Measurements from ENCODE around the gene PTPDC1. TPM values are rescaled to one million over a fixed set of nuclear protein-coding genes. Genes with fewer than 3 reads are reported as not detected.

Gene PTPDC1
- total and polyA plus RNA-seq, 9 of the 15 experiments (the other 6 are each of a cell fraction or from before 2014, with no cell fraction given), result 1.1 to 8.1 (median 5.7) TPM

GRCh38 chr9:94142353-94142752 is 58.1 kb downstream of the PTPDC1 start:
- CTCF ChIA-PET (ENCODE audit: low intra/inter-chr PET ratio), result no interaction called here
- Histone ChIP-seq H3K9me1 (ENCODE audit: control insufficient read depth, insufficient read depth, low read length) (no peaks in the 10 kb centered on the region), H3K27ac (ENCODE audit: extremely low read depth, low read depth, low read length) (no peak overlapping the region), H4K20me1 (replicated peaks; ENCODE audit: control insufficient read depth, insufficient read depth, low read length) (no peaks in the 10 kb centered on the region), H3K27me3 (ENCODE audit: control insufficient read depth in 2 of 2, insufficient read depth in 2 of 2, low read length in 2 of 2) (no peaks in the 10 kb centered on the region), H3K36me3 (ENCODE audit: control insufficient read depth, insufficient read depth, low read length) (no peaks in the 10 kb centered on the region), H3K4me3 (no peak overlapping the region), H3K4me1 (replicated peaks in 1 of 2; ENCODE audit: control insufficient read depth in 2 of 2, insufficient read depth in 2 of 2, low read length in 2 of 2) (peaks cover 23 to 36% of the 10 kb centered on the region in 2 experiments), H3K9me3 (replicated peaks; ENCODE audit: control insufficient read depth, insufficient read depth, low read depth, low read length) (no peaks in the 10 kb centered on the region), H3K79me2 (ENCODE audit: control insufficient read depth, insufficient read depth, low read length) (no peaks in the 10 kb centered on the region), H3K9ac (ENCODE audit: insufficient read depth in 1 of 2, low read depth in 2 of 2, low read length in 2 of 2) (peak overlapping the region in 1 of 2 experiments; percentile 20; a peak in 2 of 4 replicates), H3K4me2 (ENCODE audit: insufficient read depth, low read length) (no peak overlapping the region), H2AFZ (ENCODE audit: low read depth, low read length) (no peak overlapping the region)
- FAIRE-seq (no peak), ATAC-seq (no peak), DNase-seq (ENCODE audit: extremely low read depth in 1 of 4, low spot score in 3 of 4) (no peak)
- POLR2A ChIA-PET, result no interaction called here
- intact Hi-C loops (cut with micrococcal nuclease), result no loop called here
- no TSS peak for BruUV-seq (replicated peaks)
- 55% methylated on average over 5 of the region's 5 CpGs for WGBS (ENCODE audit: insufficient coverage, low coverage, missing lambda C conversion rate)
- in situ Hi-C loops (cut with MboI), result no loop called here
- TF ChIP-seq ZZZ3 (IDR thresholded peaks at IDR 0.05), result no peak
- no peak for TF ChIP-seq ARHGAP35 (IDR thresholded peaks at IDR 0.05; ENCODE audit: partially characterized antibody)
- no peak for TF ChIP-seq MECOM (CRISPR knock-in tag; IDR thresholded peaks at IDR 0.05)
- no peak for TF ChIP-seq GTF3C2 (IDR thresholded peaks at IDR 0.05; ENCODE audit: borderline replicate concordance, extremely low read depth, insufficient read length)
- TF ChIP-seq NR0B1 (IDR thresholded peaks at IDR 0.05; ENCODE audit: partially characterized antibody), result no peak
- TF ChIP-seq CEBPG (CRISPR knock-in tag; IDR thresholded peaks at IDR 0.05), result no peak
- TF ChIP-seq CEBPG (tag; conservative IDR thresholded peaks at IDR 0.05 in 1 of 2, IDR thresholded peaks at IDR 0.05 in 1 of 2), result peak in 1 of 2 experiments; percentile 9; a peak in 1 of 4 replicates
- TF ChIP-seq ZBTB33 (CRISPR knock-in tag; IDR thresholded peaks at IDR 0.05), result no peak
- no peak for TF ChIP-seq RBM25 (IDR thresholded peaks at IDR 0.05; ENCODE audit: low read depth, low read length, severe bottlenecking)
- TF ChIP-seq XRCC3 (IDR thresholded peaks at IDR 0.05), result no peak
- TF ChIP-seq CEBPB (tag; IDR thresholded peaks at IDR 0.05), result 0 out of 2 replicates have a peak, but pooled peaks have one; percentile 38
- no peak for TF ChIP-seq NR3C1 (CRISPR knock-in tag; IDR thresholded peaks at IDR 0.05)

Data from K562 (cell line).